Frontal cortex (tissue), 4 donors: ENCODE data around the gene ANK2. TPM values are rescaled to one million over a fixed set of nuclear protein-coding genes. Genes with fewer than 3 reads are reported as not detected.

Experiments
- DNase-seq, 2 donors: peaks; one replicate each; pipeline ENCODE4 v3.0.0; 2012; ENCODE audit warnings: low spot score in 2 of 2
- FAIRE-seq: peaks from 2 replicates; lab custom pipeline; 2012; peaks lifted over from hg19 to GRCh38; lab: Jason Lieb, UNC
- total RNA-seq: library from RNA; depleted of rRNA; stranded (reverse); fragments of >200 nt; gene quantifications from one replicate; pipeline ENCODE4 v1.2.3, GENCODE V29; 2014
- donor health status: control.
- donor health status: control.
- donor health status: control.

ANK2 gene
- total RNA-seq, 1 donor from 2014 or later: 477 TPM

GRCh38 chr4:113263274-113263673, 213.8 kb downstream of the ANK2 start:
- DNase-seq (no peak), FAIRE-seq (no peak)

- no peak for FAIRE-seq
Observed at GRCh38 chr4:113270520-113271319, 221.3 kb downstream of the ANK2 start.

DNA sequence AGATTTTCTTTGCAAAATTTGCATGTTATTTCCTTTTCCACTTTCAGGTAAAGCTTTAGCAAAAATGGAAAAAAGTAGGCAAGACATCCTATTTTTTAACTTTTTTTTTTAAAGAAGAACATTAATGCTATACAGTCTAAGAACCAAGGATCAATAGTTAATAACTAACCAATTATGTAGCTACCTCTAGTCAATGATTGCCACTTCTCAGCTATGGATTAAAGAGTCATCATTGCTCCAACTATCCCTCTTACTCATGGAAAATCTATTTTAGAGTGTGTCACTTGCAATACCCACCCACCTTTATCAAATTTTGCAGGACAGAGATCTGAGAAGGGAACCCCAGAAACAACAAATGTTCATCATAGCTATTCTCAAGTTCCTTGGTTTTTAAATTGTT, 223.1 kb downstream of the ANK2 start:
- DNase-seq: no peak
- FAIRE-seq: no peak

More at GRCh38 chr4:113270520-113271319, 221.3 kb downstream of the ANK2 start:
- DNase-seq: no peak

GRCh38 chr4:113273721-113274220, 224.3 kb downstream of the ANK2 start:
- FAIRE-seq (no peak), DNase-seq (no peak)

DNA sequence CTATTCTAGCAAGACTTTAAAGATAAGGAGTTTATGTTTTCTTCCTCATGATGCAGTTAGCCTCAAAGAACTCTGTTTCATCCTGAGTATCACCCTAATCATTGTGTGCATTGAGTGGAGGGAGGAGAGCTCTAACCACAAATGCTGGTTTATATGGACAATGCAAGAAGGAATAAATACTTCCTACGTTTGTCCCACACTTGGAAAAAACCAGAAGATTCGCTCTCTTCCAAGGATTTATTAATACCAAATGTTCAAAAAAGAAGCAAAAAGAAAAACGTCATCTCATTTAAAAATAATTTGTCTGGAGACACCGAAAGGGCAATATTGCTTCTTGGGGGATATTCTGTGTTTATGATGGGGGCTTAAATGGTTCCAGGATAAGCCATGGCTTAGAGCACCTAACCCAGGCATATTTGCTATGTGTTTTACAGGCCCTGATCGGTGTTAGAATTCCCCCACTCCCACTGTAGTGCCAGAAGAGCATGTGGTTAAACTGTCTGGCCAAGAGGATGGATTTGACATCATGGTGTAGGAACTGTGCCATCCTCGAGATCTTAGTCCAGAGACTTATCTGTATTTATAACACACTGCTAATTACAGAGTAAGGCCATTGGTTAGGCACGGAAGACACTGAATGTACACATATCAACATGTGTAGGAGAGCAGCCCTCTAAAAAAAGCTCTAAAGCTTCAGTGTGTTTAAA, 227.2 kb downstream of the ANK2 start:
- FAIRE-seq: no peak

GRCh38 chr4:113278324-113278934, 229.0 kb downstream of the ANK2 start:
- peak in 1 of 2 donors; percentile 22 for DNase-seq
- FAIRE-seq: no peak

More for the DNA sequence above, 227.2 kb downstream of the ANK2 start:
- no peak for DNase-seq

- no peak for FAIRE-seq
Observed at GRCh38 chr4:113285501-113285900, 236.0 kb downstream of the ANK2 start.

GRCh38 chr4:113288257-113288656, 238.8 kb downstream of the ANK2 start:
- FAIRE-seq: no peak
- no peak for DNase-seq

More at GRCh38 chr4:113285501-113285900, 236.0 kb downstream of the ANK2 start:
- no peak for DNase-seq

GRCh38 chr4:113288696-113289095, 239.2 kb downstream of the ANK2 start:
- DNase-seq (no peak), FAIRE-seq (no peak)

GRCh38 chr4:113289766-113290165, 240.3 kb downstream of the ANK2 start:
- peak; percentile 67 for FAIRE-seq
- no peak for DNase-seq

GRCh38 chr4:113290666-113291065, 241.2 kb downstream of the ANK2 start:
- DNase-seq (no peak), FAIRE-seq (no peak)

DNA sequence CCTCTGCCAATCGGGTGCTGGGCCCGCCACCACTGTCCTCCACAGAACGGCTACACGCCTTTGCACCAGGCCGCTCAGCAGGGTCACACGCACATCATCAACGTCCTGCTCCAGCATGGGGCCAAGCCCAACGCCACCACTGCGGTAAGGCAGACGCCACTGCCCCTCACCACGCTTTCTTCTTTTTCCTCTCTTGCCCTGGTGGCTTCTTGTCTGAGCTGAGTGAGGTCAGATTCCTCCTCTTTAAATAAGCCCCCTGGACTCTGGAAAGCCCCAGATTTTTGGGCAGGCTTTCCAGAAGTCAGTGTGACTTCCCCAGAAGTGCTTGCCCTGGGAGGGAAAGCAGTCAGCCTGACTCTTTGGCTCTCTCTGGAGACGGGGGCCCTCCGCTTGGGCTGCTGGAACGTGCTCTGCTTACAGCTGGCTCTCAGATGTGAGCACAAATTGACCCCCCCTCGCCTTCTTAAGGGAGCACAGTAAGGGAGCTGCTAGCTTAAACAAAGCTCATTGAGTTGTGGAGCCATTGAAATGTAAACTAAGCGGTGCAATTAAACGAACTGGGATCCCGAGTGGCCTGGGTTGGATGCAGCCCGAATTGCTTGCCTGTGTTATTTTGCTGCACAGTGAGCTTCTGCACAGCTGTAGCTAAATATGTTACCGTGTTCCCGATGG, 243.1 kb downstream of the ANK2 start:
- FAIRE-seq: no peak

GRCh38 chr4:113293043-113293560, 243.6 kb downstream of the ANK2 start:
- FAIRE-seq (no peak), DNase-seq (no peak)

More for the DNA sequence above, 243.1 kb downstream of the ANK2 start:
- DNase-seq: peak in 1 of 2 donors; percentile 18

GRCh38 chr4:113293674-113294073, 244.2 kb downstream of the ANK2 start:
- no peak for FAIRE-seq
- no peak for DNase-seq

- DNase-seq: no peak
- no peak for FAIRE-seq
Observed at GRCh38 chr4:113294908-113295307, 245.5 kb downstream of the ANK2 start.

DNA sequence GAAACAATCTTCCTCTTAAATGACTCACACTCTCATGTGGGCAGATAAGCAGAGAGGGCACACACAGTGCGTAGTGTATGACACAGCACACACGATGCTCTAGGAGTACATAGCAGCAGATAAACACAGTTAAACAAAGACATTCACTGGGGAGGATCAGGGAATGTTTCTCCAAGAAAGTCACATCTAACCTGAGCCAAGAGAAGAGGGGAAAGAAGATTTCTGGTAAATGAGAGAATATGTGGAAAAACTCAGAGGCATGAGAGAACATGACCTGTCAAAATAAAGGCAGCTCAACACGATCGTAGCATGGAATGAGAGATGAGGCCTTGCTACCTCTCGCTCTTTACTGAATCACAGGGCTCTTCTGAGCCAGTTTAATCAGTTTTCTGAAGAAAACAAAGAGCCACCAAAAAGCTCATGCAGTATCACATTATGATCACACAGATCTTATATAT, 251.0 kb downstream of the ANK2 start:
- FAIRE-seq (no peak), DNase-seq (no peak)

DNA sequence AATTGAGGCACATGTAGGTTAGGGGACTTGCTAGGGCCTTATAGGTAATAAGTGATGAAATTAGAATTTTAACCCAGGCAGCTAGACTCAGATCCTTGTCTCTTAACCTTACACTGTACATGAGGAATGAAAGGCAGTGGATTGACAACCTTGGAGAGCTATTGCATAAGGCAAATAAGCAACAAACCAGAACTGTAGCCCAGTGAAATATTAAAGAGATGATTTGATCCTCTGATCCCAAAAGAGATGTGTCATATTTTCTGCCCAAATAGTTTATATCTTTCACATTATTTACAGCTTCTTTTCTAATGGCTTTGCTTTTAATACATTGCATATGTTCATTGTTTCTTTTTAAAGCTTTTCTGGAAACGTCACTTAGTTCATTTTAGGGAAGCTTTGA, 252.6 kb downstream of the ANK2 start:
- FAIRE-seq: no peak
- DNase-seq: no peak

DNA sequence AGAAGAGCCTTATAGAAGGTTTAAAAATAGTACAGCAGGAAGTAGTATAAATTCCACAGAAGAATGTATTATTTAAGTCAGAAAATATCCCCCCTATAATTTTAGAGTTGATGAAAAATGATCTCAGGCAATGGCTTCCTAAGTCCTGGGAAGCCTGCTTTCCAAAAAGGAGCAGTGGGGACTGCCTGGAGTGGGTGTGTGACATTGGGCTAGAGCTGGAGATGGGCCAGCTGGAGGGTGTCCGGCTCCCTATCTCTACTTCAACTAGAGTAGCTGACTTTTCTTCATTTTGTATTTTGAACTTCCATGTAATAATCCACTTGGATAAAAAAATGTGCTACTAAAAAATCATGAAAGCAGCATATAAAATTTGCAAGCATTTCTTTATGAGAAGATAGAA, 253.9 kb downstream of the ANK2 start:
- FAIRE-seq (no peak), DNase-seq (no peak)

GRCh38 chr4:113311047-113311446, 261.6 kb downstream of the ANK2 start:
- FAIRE-seq: no peak
- DNase-seq: no peak

DNA sequence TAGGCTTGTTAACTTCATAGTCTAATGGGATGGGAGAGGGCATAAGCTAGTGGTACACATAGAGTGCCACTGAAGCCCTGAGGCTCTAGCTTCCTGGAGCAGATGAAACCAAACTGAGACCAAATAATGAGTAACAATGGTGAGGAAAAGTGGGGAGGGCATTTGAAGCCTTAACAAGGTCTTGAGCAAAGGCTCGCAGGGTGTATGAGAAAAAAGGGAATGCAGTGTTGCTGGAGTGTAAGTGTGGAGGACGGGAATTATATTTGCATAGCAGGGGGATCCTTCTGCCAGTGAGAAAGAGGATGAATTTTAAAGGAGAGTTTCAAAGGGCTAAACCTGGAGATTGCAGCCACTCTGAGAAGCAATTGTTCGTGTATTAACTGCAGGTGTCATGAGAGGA, 263.1 kb downstream of the ANK2 start:
- no peak for FAIRE-seq
- no peak for DNase-seq
